ENCODE results near the gene ACRBP. TPM values are rescaled to one million over a fixed set of nuclear protein-coding genes. Genes with fewer than 3 reads are reported as not detected.

Gene ACRBP
- total and polyA plus RNA-seq, 3 experiments from 2014 or later = 1.8 to 2.0 TPM; not detected in 1

- Histone ChIP-seq H3K4me1 (ENCODE audit: insufficient read depth, low read length) (peaks cover 37% of the 10 kb centered on the region), H3K27me3 (ENCODE audit: insufficient read depth, low read length, poor library complexity, severe bottlenecking) (no peaks in the 10 kb centered on the region), H3K4me3 (ENCODE audit: low read length) (peak overlapping the region; percentile 61), H3K9me3 (ENCODE audit: low read length) (no peaks in the 10 kb centered on the region), H3K36me3 (ENCODE audit: insufficient read depth, low read length) (peaks cover 8% of the 10 kb centered on the region), H3K27ac (ENCODE audit: low read depth, low read length) (peak overlapping the region; percentile 82)
- CTCF ChIA-PET = interaction anchor here (0.7 to 2.1 kb wide), 11 partner anchors 18 to 151 kb away, joined by 3 to 17 read pairs (median 4); partner anchors contain the start of genes COPS7A and LPAR5
- Mint-ChIP-seq H3K36me3 (peaks cover 0 to 43% (median 2%) of the 10 kb centered on the region in 3 donors), H3K4me1 (peaks cover 55 to 67% (median 55%) of the 10 kb centered on the region in 3 donors), H3K27ac (peak overlapping the region; percentile 92 to 99 (median 99)), H3K27me3 (peaks cover 0 to 1% of the 10 kb centered on the region in 2 donors), H3K4me3 (peak overlapping the region; percentile 85 to 96 (median 94)), H3K9me3 (no peaks in the 10 kb centered on the region)
- POLR2A ChIA-PET = interaction anchor here (0.6 to 2.2 kb wide), 23 partner anchors 11 to 420 kb away, joined by 3 to 92 read pairs (median 6); partner anchors contain the start of genes COPS7A, LPAR5, MLF2 and NOP2
- peak in 3 of 5 donors; percentile 33 to 75 (median 58) for DNase-seq
These were observed 41.3 kb upstream of the ACRBP start for GRCh38 chr12:6688543-6688998.

- POLR2A ChIA-PET = no interaction called here
These were observed 38.6 kb upstream of the ACRBP start for GRCh38 chr12:6685814-6686213.

GRCh38 chr12:6684609-6685008 is 37.4 kb upstream of the ACRBP start:
- no peaks in the 10 kb centered on the region for H3K9me3 Mint-ChIP-seq
- no peaks in the 10 kb centered on the region for H3K9me3 ChIP-seq (ENCODE audit: low read length)
- H3K4me3 ChIP-seq (ENCODE audit: low read length) = no peak overlapping the region
- no peaks in the 10 kb centered on the region for H3K27me3 ChIP-seq (ENCODE audit: insufficient read depth, low read length, poor library complexity, severe bottlenecking)
- peak overlapping the region in 1 of 7 donors; percentile 74 for H3K4me3 Mint-ChIP-seq
- H3K27ac ChIP-seq (ENCODE audit: low read depth, low read length) = no peak overlapping the region
- peaks cover 20% of the 10 kb centered on the region for H3K36me3 ChIP-seq (ENCODE audit: insufficient read depth, low read length)
- DNase-seq = peak in 3 of 5 donors; percentile 22 to 56 (median 43)
- CTCF ChIA-PET = interaction anchor here (0.6 to 1.3 kb wide), 6 partner anchors 12 to 131 kb away, joined by 3 to 8 read pairs (median 3); no protein-coding TSS in a partner anchor
- H3K27ac Mint-ChIP-seq = peak overlapping the region; percentile 19 to 92 (median 72)
- peaks cover 48 to 72% (median 61%) of the 10 kb centered on the region in 3 donors for H3K4me1 Mint-ChIP-seq
- POLR2A ChIA-PET = no interaction called here
- no peaks in the 10 kb centered on the region for H3K27me3 Mint-ChIP-seq
- H3K36me3 Mint-ChIP-seq = peaks cover under 1 to 64% (median 3%) of the 10 kb centered on the region in 3 donors
- peaks cover 29% of the 10 kb centered on the region for H3K4me1 ChIP-seq (ENCODE audit: insufficient read depth, low read length)

More at GRCh38 chr12:6685814-6686213, 38.6 kb upstream of the ACRBP start:
- no peak overlapping the region for H3K4me3 ChIP-seq (ENCODE audit: low read length)
- H3K4me1 ChIP-seq (ENCODE audit: insufficient read depth, low read length) = peaks cover 37% of the 10 kb centered on the region
- H3K27ac ChIP-seq (ENCODE audit: low read depth, low read length) = no peak overlapping the region
- Mint-ChIP-seq H3K36me3 (peaks cover 0 to 57% (median 2%) of the 10 kb centered on the region in 3 donors), H3K4me3 (peak overlapping the region in 4 of 7 donors; percentile 8 to 85 (median 25)), H3K27ac (peak overlapping the region in 7 of 8 donors; percentile 11 to 99 (median 71)), H3K4me1 (peaks cover 56 to 76% (median 70%) of the 10 kb centered on the region in 3 donors), H3K27me3 (no peaks in the 10 kb centered on the region), H3K9me3 (no peaks in the 10 kb centered on the region)
- H3K36me3 ChIP-seq (ENCODE audit: insufficient read depth, low read length) = peaks cover 13% of the 10 kb centered on the region
- H3K27me3 ChIP-seq (ENCODE audit: insufficient read depth, low read length, poor library complexity, severe bottlenecking) = no peaks in the 10 kb centered on the region
- DNase-seq = no peak
- CTCF ChIA-PET = interaction anchor here (1.0 to 1.5 kb wide), 4 partner anchors 17 to 122 kb away, joined by 3 to 4 read pairs (median 4); partner anchors contain the start of genes COPS7A and MLF2
- H3K9me3 ChIP-seq (ENCODE audit: low read length) = no peaks in the 10 kb centered on the region

GRCh38 chr12:6676962-6677361 is 29.7 kb upstream of the ACRBP start:
- H3K4me1 ChIP-seq (ENCODE audit: insufficient read depth, low read length) = no peaks in the 10 kb centered on the region
- no peak overlapping the region for H3K27ac ChIP-seq (ENCODE audit: low read depth, low read length)
- POLR2A ChIA-PET = no interaction called here
- peaks cover 0 to 1% of the 10 kb centered on the region in 2 donors for H3K27me3 Mint-ChIP-seq
- peak overlapping the region in 1 of 8 donors; percentile 54 for H3K27ac Mint-ChIP-seq
- CTCF ChIA-PET = no interaction called here
- no peak for DNase-seq
- peaks cover 79% of the 10 kb centered on the region for H3K36me3 ChIP-seq (ENCODE audit: insufficient read depth, low read length)
- no peak overlapping the region for H3K4me3 Mint-ChIP-seq
- peaks cover 4 to 95% (median 27%) of the 10 kb centered on the region in 3 donors for H3K36me3 Mint-ChIP-seq
- H3K9me3 Mint-ChIP-seq = no peaks in the 10 kb centered on the region
- H3K9me3 ChIP-seq (ENCODE audit: low read length) = no peaks in the 10 kb centered on the region
- no peaks in the 10 kb centered on the region for H3K27me3 ChIP-seq (ENCODE audit: insufficient read depth, low read length, poor library complexity, severe bottlenecking)
- H3K4me1 Mint-ChIP-seq = peaks cover 5 to 21% (median 7%) of the 10 kb centered on the region in 3 donors
- no peak overlapping the region for H3K4me3 ChIP-seq (ENCODE audit: low read length)

- no peak overlapping the region for H3K27ac Mint-ChIP-seq
- H3K36me3 ChIP-seq (ENCODE audit: insufficient read depth, low read length) = peaks cover 88% of the 10 kb centered on the region
- no peak overlapping the region for H3K4me3 Mint-ChIP-seq
- no peaks in the 10 kb centered on the region for H3K9me3 ChIP-seq (ENCODE audit: low read length)
- POLR2A ChIA-PET = no interaction called here
- H3K4me1 Mint-ChIP-seq = peaks cover 0 to 4% (median 0%) of the 10 kb centered on the region in 3 donors
- H3K27me3 Mint-ChIP-seq = no peaks in the 10 kb centered on the region
- no peaks in the 10 kb centered on the region for H3K9me3 Mint-ChIP-seq
- H3K27me3 ChIP-seq (ENCODE audit: insufficient read depth, low read length, poor library complexity, severe bottlenecking) = no peaks in the 10 kb centered on the region
- H3K4me1 ChIP-seq (ENCODE audit: insufficient read depth, low read length) = no peaks in the 10 kb centered on the region
- no peak overlapping the region for H3K27ac ChIP-seq (ENCODE audit: low read depth, low read length)
- peaks cover 10 to 98% (median 36%) of the 10 kb centered on the region in 3 donors for H3K36me3 Mint-ChIP-seq
- DNase-seq = no peak
- CTCF ChIA-PET = no interaction called here
- H3K4me3 ChIP-seq (ENCODE audit: low read length) = no peak overlapping the region
These were observed 24.9 kb upstream of the ACRBP start for GRCh38 chr12:6672143-6672542.

GRCh38 chr12:6667559-6668210 is 20.5 kb upstream of the ACRBP start:
- POLR2A ChIA-PET = interaction anchor here (0.6 kb wide), 1 partner anchor 14 kb away, joined by 3 read pairs; no protein-coding TSS in a partner anchor
- no peak for DNase-seq
- Histone ChIP-seq H3K9me3 (ENCODE audit: low read length) (no peaks in the 10 kb centered on the region), H3K4me3 (ENCODE audit: low read length) (no peak overlapping the region), H3K36me3 (ENCODE audit: insufficient read depth, low read length) (peaks cover 55% of the 10 kb centered on the region), H3K27me3 (ENCODE audit: insufficient read depth, low read length, poor library complexity, severe bottlenecking) (no peaks in the 10 kb centered on the region), H3K4me1 (ENCODE audit: insufficient read depth, low read length) (peaks cover 7% of the 10 kb centered on the region), H3K27ac (ENCODE audit: low read depth, low read length) (no peak overlapping the region)
- Mint-ChIP-seq H3K4me3 (no peak overlapping the region), H3K36me3 (peaks cover 10 to 66% (median 28%) of the 10 kb centered on the region in 3 donors), H3K27me3 (no peaks in the 10 kb centered on the region), H3K9me3 (no peaks in the 10 kb centered on the region), H3K27ac (peak overlapping the region in 3 of 8 donors; percentile 10 to 73 (median 37)), H3K4me1 (peaks cover 10 to 15% (median 10%) of the 10 kb centered on the region in 3 donors)
- CTCF ChIA-PET = interaction anchor here (0.7 to 1.5 kb wide), 2 partner anchors 18 to 53 kb away, joined by 3 to 4 read pairs; no protein-coding TSS in a partner anchor

GRCh38 chr12:6666211-6666610 is 19.0 kb upstream of the ACRBP start:
- POLR2A ChIA-PET = interaction anchor here (0.5 kb wide), 1 partner anchor 76 kb away, joined by 3 read pairs; no protein-coding TSS in a partner anchor

More at GRCh38 chr12:6666211-6666610, 19.0 kb upstream of the ACRBP start:
- Histone ChIP-seq H3K27ac (ENCODE audit: low read depth, low read length) (no peak overlapping the region), H3K9me3 (ENCODE audit: low read length) (no peaks in the 10 kb centered on the region), H3K27me3 (ENCODE audit: insufficient read depth, low read length, poor library complexity, severe bottlenecking) (no peaks in the 10 kb centered on the region), H3K4me3 (ENCODE audit: low read length) (no peak overlapping the region), H3K4me1 (ENCODE audit: insufficient read depth, low read length) (peaks cover 20% of the 10 kb centered on the region), H3K36me3 (ENCODE audit: insufficient read depth, low read length) (peaks cover 40% of the 10 kb centered on the region)
- Mint-ChIP-seq H3K27me3 (no peaks in the 10 kb centered on the region), H3K9me3 (no peaks in the 10 kb centered on the region), H3K4me3 (no peak overlapping the region), H3K4me1 (peaks cover 18 to 25% (median 21%) of the 10 kb centered on the region in 3 donors), H3K36me3 (peaks cover 10 to 51% (median 22%) of the 10 kb centered on the region in 3 donors), H3K27ac (peak overlapping the region in 2 of 8 donors; percentile 1 to 37)
- CTCF ChIA-PET = interaction anchor here (0.8 kb wide), 1 partner anchor 120 kb away, joined by 3 read pairs; no protein-coding TSS in a partner anchor
- DNase-seq = no peak
